Nephron (organoid): Measurements from ENCODE around the gene PLAAT5.

Experiments
- H3K27ac Mint-ChIP-seq, 3 experiments: 2 replicates each; pipeline ENCODE4 v1.8.0; 2020; ENCODE audit warnings: mixed read lengths in 3 of 3, mild to moderate bottlenecking in 2 of 3, moderate library complexity in 1 of 3
- H3K27me3 Mint-ChIP-seq: 2 replicates; pipeline ENCODE4 v1.8.0; 2021; ENCODE audit warnings: low read depth, mild to moderate bottlenecking, moderate library complexity, mixed read lengths
- H3K36me3 Mint-ChIP-seq: 2 replicates; pipeline ENCODE4 v1.8.0; 2020; ENCODE audit warnings: low read depth, mixed read lengths
- H3K4me1 Mint-ChIP-seq: 2 replicates; pipeline ENCODE4 v1.8.0; 2020; ENCODE audit warnings: mixed read lengths
- H3K4me3 Mint-ChIP-seq, 3 experiments: 2 replicates each; pipeline ENCODE4 v1.8.0; 2020; ENCODE audit warnings: mild to moderate bottlenecking in 3 of 3, mixed read lengths in 3 of 3, moderate library complexity in 2 of 3
- H3K9me3 Mint-ChIP-seq: 2 replicates; pipeline ENCODE4 v1.8.0; 2020; ENCODE audit warnings: mixed read lengths
- TF ChIP-seq, protein P1 (sequence below), 3 experiments: fragments of 200-600 bp; sonication (generic); IDR thresholded peaks; one replicate each; pipeline ENCODE4 v1.5.0; 2021; ENCODE audit warnings: antibody characterized with exemption in 3 of 3; ENCODE audit not compliant: unreplicated experiment in 3 of 3

PLAAT5 gene

DNA sequence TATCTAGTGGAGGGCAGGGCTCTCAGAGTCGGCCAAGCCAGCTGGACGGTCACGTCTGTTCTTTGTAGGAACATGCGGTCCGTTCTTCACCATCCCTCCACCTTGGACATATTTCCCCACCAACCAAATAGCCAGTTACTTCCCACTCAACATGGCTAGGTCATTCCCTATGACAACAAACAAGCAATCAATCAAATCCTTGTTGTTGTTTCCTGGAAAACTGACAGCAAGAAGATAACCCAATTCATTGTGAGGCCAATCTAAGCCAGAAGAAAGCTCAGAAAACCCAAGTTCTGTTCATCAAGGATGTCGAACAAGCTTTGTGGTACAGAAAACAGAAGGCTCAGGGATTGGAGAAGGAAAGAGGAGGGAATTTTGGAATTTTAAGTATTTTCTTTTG, 10.9 kb downstream of the PLAAT5 start:
- Mint-ChIP-seq H3K27me3 (no peaks in the 10 kb centered on the region), H3K9me3 (peaks cover 31% of the 10 kb centered on the region), H3K27ac (no peak overlapping the region), H3K36me3 (no peaks in the 10 kb centered on the region), H3K4me3 (no peak overlapping the region), H3K4me1 (no peaks in the 10 kb centered on the region)
- TF ChIP-seq, protein P1, sequence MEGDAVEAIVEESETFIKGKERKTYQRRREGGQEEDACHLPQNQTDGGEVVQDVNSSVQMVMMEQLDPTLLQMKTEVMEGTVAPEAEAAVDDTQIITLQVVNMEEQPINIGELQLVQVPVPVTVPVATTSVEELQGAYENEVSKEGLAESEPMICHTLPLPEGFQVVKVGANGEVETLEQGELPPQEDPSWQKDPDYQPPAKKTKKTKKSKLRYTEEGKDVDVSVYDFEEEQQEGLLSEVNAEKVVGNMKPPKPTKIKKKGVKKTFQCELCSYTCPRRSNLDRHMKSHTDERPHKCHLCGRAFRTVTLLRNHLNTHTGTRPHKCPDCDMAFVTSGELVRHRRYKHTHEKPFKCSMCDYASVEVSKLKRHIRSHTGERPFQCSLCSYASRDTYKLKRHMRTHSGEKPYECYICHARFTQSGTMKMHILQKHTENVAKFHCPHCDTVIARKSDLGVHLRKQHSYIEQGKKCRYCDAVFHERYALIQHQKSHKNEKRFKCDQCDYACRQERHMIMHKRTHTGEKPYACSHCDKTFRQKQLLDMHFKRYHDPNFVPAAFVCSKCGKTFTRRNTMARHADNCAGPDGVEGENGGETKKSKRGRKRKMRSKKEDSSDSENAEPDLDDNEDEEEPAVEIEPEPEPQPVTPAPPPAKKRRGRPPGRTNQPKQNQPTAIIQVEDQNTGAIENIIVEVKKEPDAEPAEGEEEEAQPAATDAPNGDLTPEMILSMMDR (IDR thresholded peaks at IDR 0.05; ENCODE audit: unreplicated experiment in 3 of 3), result no peak

DNA sequence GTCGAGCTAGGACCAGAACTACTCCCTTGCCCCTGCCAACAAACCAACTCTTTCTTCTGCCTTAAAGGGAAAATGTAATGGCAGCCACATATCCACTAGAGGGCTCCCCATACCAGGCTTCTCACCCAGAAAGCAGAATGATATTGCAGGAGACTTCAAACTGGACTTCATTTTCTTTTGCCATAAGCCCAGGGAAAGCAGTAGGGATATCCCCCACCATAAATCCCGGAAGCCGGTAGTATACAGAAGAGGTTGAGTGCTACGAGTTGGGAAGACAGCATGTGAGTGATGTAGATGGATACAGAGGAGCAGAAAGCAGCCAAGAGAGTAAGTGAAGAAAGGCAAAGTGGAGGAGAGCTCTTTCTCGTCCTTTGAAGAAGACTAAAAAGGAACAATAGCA, 12.1 kb downstream of the PLAAT5 start:
- H3K4me1 Mint-ChIP-seq, result no peaks in the 10 kb centered on the region

DNA sequence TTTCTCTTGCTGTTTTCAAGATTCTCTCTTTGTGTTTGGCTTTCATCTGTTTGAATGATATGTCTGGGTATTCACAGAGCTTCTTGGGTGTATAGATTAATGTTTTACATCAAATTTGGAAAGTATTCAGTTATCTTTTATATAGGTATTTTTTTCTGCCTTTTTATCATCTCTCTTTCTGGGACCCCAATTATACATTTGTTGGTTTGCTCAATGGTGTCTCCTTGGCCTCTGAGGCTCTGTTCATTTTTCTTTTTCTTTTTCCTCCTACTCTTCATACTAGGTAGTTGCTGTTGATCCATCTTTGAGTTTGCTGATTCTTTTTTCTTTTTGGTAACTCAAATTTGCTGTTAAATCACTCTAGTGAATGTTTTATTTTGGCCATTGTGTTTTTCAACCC, 14.3 kb downstream of the PLAAT5 start:
- peaks cover 3% of the 10 kb centered on the region for H3K36me3 Mint-ChIP-seq
- TF ChIP-seq, protein P1 (IDR thresholded peaks at IDR 0.05; ENCODE audit: unreplicated experiment in 3 of 3), result no peak
- no peaks in the 10 kb centered on the region for H3K4me1 Mint-ChIP-seq
- peaks cover 19% of the 10 kb centered on the region for H3K9me3 Mint-ChIP-seq
- no peaks in the 10 kb centered on the region for H3K27me3 Mint-ChIP-seq
- H3K4me3 Mint-ChIP-seq, result no peak overlapping the region
- H3K27ac Mint-ChIP-seq, result no peak overlapping the region

More for the DNA sequence above, 12.1 kb downstream of the PLAAT5 start:
- Mint-ChIP-seq H3K9me3 (peaks cover 21% of the 10 kb centered on the region), H3K27me3 (no peaks in the 10 kb centered on the region), H3K4me3 (no peak overlapping the region), H3K27ac (no peak overlapping the region), H3K36me3 (no peaks in the 10 kb centered on the region)
- TF ChIP-seq, protein P1 (IDR thresholded peaks at IDR 0.05; ENCODE audit: unreplicated experiment in 3 of 3), result peak; percentile 88 to 92 (median 91)

DNA sequence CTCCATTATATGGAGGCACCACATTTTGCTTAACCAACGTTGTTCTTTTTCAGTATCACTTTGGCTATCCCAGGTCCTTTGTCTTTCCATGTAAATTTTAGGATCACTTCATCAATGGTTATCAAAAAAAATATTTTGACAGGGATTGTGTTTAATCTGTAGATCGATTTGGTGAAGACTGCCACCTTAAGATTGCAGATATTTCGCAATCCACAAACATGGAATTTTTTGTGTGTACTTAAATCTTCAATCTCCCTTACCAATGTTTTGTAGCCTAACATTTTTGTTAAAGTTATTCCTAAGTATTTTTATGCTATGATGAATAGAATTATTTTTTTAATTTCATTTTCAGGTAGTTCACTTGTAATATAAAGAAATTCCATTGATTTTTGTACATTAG, 18.6 kb downstream of the PLAAT5 start:
- Mint-ChIP-seq H3K36me3 (peaks cover 3% of the 10 kb centered on the region), H3K9me3 (peaks cover 26% of the 10 kb centered on the region), H3K4me1 (no peaks in the 10 kb centered on the region), H3K27me3 (peaks cover 8% of the 10 kb centered on the region), H3K27ac (no peak overlapping the region), H3K4me3 (no peak overlapping the region)
- TF ChIP-seq, protein P1 (IDR thresholded peaks at IDR 0.05; ENCODE audit: unreplicated experiment in 3 of 3), result no peak

DNA sequence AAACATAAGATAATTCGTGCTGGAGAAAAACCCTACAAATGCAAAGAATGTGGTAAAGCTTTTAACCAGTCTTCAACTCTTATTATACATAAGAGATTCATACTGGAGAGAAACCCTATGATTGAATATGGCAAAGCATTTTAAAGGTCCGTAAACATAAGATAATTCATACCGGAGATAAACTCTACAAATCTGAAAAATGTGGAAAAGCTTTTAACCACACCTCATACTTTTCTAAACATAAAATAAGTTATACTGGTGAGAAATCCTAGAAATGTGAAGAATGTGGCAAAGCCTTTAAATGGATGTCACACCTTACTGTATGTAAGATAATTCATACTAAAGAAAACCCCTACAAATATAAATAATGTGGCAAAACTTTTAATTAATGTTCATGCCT, 20.7 kb downstream of the PLAAT5 start:
- peaks cover 3% of the 10 kb centered on the region for H3K36me3 Mint-ChIP-seq
- H3K9me3 Mint-ChIP-seq, result peaks cover 17% of the 10 kb centered on the region
- no peak overlapping the region for H3K27ac Mint-ChIP-seq
- TF ChIP-seq, protein P1 (IDR thresholded peaks at IDR 0.05; ENCODE audit: unreplicated experiment in 3 of 3), result no peak
- peaks cover 12% of the 10 kb centered on the region for H3K27me3 Mint-ChIP-seq
- no peak overlapping the region for H3K4me3 Mint-ChIP-seq
- H3K4me1 Mint-ChIP-seq, result no peaks in the 10 kb centered on the region

DNA sequence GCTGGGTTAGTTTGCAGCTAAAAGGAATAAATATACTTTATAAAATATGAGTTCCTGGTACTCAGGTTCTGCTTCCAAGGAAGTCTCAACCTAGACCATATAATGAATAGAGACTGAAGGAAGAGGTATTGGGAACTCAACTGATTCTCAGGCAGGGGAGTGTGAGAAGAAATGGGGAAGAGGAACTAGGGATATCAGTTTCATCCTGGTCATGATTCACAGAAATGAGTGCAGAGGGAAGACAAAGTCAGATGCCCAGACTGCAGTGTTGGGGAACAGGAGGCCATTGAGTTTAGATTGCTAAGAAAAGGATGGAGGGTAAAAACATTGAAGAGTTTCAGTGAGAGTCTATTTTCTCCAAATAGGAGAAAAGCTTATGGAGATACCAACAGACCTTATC, 28.8 kb downstream of the PLAAT5 start:
- H3K4me1 Mint-ChIP-seq, result no peaks in the 10 kb centered on the region
- H3K27ac Mint-ChIP-seq, result no peak overlapping the region
- H3K4me3 Mint-ChIP-seq, result no peak overlapping the region
- TF ChIP-seq, protein P1 (IDR thresholded peaks at IDR 0.05; ENCODE audit: unreplicated experiment in 3 of 3), result no peak
- H3K27me3 Mint-ChIP-seq, result peaks cover 13% of the 10 kb centered on the region
- no peaks in the 10 kb centered on the region for H3K9me3 Mint-ChIP-seq
- H3K36me3 Mint-ChIP-seq, result no peaks in the 10 kb centered on the region
